H1 (cell line): ENCODE measurements around the gene FAM43B. TPM values are rescaled to one million over a fixed set of nuclear protein-coding genes. Genes with fewer than 3 reads are reported as not detected.

ENCODE experiments used
- RAD21 ChIP-seq, 2 experiments: IDR thresholded peaks in 1 of 2; conservative IDR thresholded peaks in 1 of 2; 2 replicates each; pipeline ENCODE4 v1.6.1; 2011; ENCODE audit warnings: low read depth in 2 of 2, low read length in 2 of 2, improper control_type of control experiment in 1 of 2, inconsistent platforms in 1 of 2, mild to moderate bottlenecking in 1 of 2, moderate library complexity in 1 of 2
- polyA plus RNA-seq, 7 experiments: library from polyadenylated mRNA; depleted of rRNA in 3 of 7; stranded (reverse) in 5 of 7; unstranded in 2 of 7; fragments of >200 nt in 5 of 7; fragments of 200-250 nt in 2 of 7; gene quantifications; 1 replicate in 5 of 7; 2 replicates in 1 of 7; 4 replicates in 1 of 7; pipeline versions ENCODE4 v1.2.1 to v1.2.3, GENCODE V29; 2011 to 2013; ENCODE audit warnings: missing spikeins in 2 of 7, mixed read lengths in 2 of 7
- total RNA-seq: library from RNA; stranded (reverse); fragmentation: NEBNext Ultra II Directional; extraction: Animal tissue kit (Norgen Biotek cat#: 25700); gene quantifications from 2 replicates; pipeline ENCODE4 v1.2.1, GENCODE V29; 2021

The FAM43B gene
- total and polyA plus RNA-seq, 2 of the 8 experiments (the other 6 are each of a cell fraction or from before 2014, with no cell fraction given): 0.88 to 2.2 TPM

DNA sequence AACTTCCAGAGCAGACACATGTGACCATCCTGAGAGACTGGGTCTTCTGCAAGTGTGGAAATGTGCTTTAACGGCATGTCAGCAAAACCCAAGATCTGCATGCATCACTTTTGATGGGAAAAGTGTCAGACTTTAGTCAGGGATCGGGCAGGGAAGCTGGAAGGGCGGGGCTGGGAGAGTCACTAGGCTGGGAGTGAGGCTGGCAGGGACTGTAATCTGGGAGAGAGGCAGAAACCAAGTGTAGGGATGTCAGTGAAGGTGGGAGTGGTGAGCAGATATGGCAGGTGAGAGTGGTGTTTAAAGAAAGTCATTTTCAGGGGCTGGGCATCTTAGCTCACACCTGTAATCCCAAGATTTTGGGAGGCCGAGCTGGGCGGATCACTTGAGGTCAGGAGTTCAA is 47.8 kb downstream of the FAM43B start (continued):
- TF ChIP-seq RAD21 (IDR thresholded peaks at IDR 0.05 in 1 of 2, conservative IDR thresholded peaks at IDR 0.05 in 1 of 2; ENCODE audit: low read depth in 2 of 2, low read length in 2 of 2): no peak
